Stimulated activated CD4-positive, alpha-beta T cell treated with anti-CD3 and anti-CD28 coated beads, TNF-alpha, amount 100 ng/mL, for 24 hours (primary cell): ENCODE results near the gene ZNF655.

ENCODE experiments used
- DNase-seq, 3 experiments: peaks; one replicate each; pipeline ENCODE4 v3.0.0-alpha.2; 2020; ENCODE audit warnings: low read depth in 3 of 3

Gene ZNF655

GRCh38 chr7:99606531-99606930, 48.1 kb downstream of the ZNF655 start:
- no peak for DNase-seq

GRCh38 chr7:99607548-99607947, 49.1 kb downstream of the ZNF655 start:
- no peak for DNase-seq

- DNase-seq, result no peak
Observed at GRCh38 chr7:99614495-99614894, 56.1 kb downstream of the ZNF655 start.

GRCh38 chr7:99615989-99616358, 57.5 kb downstream of the ZNF655 start:
- no peak for DNase-seq

- DNase-seq, result peak; percentile 77 to 88 (median 79)
Observed at GRCh38 chr7:99616359-99617191, 58.1 kb downstream of the ZNF655 start, which contains the start of gene ZSCAN25. Gene ZSCAN25 (plus strand): TSS chr7:99616946. CDS start chr7:99619607, 2,661 bp downstream.

GRCh38 chr7:99617192-99617781, 58.8 kb downstream of the ZNF655 start:
- no peak for DNase-seq

- no peak for DNase-seq
Observed at GRCh38 chr7:99618726-99619125, 60.3 kb downstream of the ZNF655 start.

GRCh38 chr7:99619571-99620130, 61.2 kb downstream of the ZNF655 start:
- no peak for DNase-seq

GRCh38 chr7:99621271-99621670, 62.8 kb downstream of the ZNF655 start:
- no peak for DNase-seq

- no peak for DNase-seq
Observed at GRCh38 chr7:99622596-99622995, 64.2 kb downstream of the ZNF655 start.

- peak in 1 of 3 experiments; percentile 44 for DNase-seq
Observed at GRCh38 chr7:99623091-99623693, 64.8 kb downstream of the ZNF655 start.

GRCh38 chr7:99623702-99624447, 65.4 kb downstream of the ZNF655 start:
- peak in 1 of 3 experiments; percentile 45 for DNase-seq

- peak in 2 of 3 experiments; percentile 39 to 74 for DNase-seq
Observed at GRCh38 chr7:99624484-99624883, 66.0 kb downstream of the ZNF655 start.

- DNase-seq, result no peak
Observed at GRCh38 chr7:99625321-99625720, 66.9 kb downstream of the ZNF655 start.

- no peak for DNase-seq
Observed at GRCh38 chr7:99625961-99626360, 67.5 kb downstream of the ZNF655 start.
